Stimulated activated CD4-positive, alpha-beta T cell treated with anti-CD3 and anti-CD28 coated beads, Interleukin-4, amount 100 ng/mL, for 24 hours (primary cell): ENCODE results near the gene LRRC10B.

ENCODE experiments used
- DNase-seq: peaks from one replicate; pipeline ENCODE4 v3.0.0-alpha.2; 2020

LRRC10B gene

DNA sequence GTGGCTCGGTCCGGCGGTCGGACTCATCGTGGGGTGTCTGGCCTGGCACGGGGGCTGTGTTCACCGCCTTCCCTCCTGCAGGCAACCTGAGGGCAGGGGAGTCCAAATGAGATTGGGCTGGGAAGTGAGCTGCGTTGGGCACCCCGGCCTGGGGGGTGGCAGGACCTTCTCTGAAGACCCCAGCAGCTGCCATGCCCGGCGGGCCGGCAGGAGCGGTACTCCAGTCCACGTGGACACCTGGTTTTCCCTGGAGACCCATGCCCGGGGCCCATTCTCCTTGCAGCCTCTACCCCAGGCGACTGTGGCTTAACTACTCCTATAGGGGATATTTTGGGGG, 24.5 kb downstream of the LRRC10B start:
- DNase-seq: no peak

DNA sequence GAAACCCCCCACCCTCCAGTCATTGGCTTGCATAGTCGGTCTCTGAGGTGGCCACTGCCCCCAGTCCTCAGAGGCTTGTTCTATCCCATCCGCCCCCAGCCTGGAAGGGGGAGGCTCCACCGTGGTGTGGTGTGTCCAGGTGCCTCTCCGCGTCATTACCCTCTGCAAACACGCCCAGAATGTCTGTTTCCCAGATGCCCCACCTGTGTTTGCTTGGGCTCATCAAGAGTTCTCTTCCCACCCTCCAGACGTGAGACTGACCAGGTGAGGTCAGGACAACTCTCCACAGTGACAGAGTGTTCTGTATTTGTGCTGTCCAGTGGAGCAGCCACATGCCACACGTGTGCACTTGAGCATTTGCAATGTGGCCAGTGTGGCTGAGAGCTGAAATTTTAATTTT, 24.9 kb downstream of the LRRC10B start:
- DNase-seq: no peak

DNA sequence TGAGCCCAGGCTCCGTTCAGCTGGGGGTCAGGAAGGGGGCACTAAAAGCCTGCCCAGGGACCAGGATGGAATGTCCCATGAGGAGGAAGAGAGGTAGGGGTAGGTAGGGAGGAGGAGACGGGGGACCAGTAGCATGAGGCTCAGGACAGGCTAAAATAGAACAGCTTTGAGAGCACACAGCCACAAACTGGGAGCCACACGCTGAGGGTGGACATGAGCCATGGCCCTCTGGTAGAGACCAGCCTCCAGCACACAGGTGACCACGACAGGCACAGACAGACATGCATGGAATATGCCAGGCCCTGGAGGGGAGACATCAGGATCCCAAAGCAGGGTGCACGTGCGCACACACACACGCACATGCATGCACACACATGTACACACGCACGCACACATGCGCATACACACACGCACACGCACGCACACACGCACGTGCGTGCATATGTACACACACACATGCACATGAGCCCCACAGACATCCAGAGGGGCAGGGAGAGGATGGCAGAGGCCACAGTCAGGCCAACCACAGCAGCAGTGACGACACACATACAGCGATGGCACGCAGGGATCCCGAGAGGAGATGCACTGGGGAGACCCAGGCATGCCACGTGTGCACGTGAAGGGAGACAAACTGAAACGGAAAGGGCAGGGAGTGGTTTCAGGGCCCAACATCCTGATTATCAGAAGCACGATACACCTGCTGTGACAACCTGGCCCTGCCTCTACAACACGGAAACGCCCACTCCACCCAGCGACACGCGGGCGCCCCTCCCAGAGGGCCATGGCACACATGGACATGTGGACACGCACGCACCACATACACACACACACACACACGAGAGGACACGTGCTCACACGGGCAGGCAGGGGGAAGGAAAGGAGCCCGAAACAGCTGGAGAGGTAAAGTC, 25.7 kb downstream of the LRRC10B start:
- no peak for DNase-seq

DNA sequence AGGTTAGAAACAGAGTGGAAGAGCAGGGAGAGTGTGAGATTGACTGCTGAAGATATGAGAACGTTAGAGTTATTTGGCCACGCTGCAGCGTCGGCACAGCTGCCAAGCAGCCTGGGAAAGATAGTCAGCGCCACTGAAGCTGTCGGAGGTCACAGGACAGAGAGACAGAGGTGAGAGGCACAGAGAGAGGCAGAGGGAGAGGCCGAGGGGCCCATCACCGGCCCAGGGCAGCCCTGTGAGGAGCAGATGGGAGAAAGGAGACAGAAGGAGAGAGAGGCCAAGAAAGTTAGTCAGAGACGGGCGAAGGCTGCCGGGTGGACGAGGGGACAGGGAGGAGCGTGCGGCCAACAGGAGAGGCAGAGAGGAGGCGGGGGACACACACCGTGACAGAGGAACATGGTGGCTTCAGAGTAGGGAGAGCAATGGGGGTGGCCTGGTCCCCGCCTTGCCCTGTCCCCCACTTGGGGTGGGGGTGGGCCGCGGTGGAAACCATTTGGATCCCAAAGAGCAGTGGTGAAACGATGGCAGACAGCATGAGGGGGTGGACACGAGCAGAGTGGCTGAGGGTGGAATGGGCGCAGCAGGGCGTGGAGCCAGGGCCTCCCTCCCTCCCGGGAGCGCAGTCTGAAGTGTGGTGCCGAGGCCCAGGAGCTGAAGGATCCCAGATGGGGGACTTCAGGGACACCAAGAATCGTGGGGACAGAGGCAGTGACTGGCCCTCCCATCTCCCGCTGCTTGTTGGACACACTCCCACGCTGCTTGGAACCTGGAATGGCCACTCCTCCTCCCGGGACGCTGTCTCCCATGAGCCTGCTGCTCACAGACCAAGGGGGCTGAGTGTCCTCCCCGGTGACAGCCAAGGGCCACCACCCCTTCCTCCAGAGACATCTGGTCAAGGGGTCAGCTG, 26.6 kb downstream of the LRRC10B start:
- no peak for DNase-seq

DNA sequence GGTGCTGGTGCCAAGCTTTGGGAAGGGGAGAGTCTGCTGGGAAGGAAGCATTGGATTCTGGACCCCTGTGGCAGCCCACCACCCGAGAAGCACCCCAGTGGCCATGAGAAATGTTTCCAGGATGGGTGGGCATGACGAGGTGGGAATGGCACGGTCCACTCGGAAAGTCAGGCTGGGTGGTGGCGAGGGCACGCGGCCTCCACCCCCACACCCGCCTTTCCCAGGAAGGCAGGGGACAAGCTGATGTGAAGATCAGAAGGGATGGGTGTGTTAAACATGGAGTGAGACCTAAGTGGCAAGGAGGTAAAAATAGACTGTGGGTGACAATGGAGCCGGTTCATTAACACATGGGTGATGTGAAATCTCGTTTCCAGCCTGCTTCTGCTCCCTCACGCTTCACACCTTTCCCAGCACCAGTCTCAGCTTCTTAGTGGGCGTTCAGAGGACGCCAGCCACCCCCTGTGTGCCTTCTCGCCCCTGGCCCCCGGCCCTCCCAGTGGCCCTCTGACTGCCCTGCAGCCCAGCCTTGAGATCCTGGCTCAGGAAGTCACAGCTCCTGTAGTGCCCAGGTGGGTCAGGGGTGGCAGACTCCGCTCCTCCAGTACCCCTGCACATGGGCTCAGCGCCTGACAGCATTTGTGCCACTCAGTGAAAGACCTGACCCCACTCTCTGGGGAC, 27.6 kb downstream of the LRRC10B start:
- DNase-seq: no peak

DNA sequence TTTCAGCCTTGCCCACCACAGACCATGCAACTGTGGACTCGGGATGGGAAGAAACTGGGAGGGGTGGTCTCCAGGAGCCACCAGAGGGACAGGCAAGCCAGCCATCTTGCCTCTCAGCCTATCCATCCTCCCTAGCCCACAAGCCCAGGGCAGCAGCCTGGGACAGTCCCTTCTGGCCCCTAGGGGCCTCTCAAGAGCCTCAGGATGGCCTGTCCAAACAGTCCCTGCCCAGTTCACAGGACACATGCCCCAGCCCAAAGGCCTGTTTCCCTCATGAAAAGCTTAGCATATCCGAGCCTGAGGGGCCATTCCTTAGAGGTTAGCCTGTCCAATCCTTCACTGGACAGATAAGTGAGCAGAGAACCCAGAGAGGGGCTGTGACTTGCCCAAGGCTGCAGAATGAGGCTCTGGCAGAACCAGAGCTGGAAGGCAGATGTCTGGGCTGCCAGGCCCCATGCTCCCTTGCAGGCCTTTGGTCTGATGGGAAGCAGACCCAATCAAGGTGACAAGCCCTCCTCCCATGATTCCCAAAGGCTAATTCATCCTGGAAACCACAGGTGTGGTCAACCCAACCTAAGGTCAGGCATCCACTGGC, 28.2 kb downstream of the LRRC10B start:
- no peak for DNase-seq

DNA sequence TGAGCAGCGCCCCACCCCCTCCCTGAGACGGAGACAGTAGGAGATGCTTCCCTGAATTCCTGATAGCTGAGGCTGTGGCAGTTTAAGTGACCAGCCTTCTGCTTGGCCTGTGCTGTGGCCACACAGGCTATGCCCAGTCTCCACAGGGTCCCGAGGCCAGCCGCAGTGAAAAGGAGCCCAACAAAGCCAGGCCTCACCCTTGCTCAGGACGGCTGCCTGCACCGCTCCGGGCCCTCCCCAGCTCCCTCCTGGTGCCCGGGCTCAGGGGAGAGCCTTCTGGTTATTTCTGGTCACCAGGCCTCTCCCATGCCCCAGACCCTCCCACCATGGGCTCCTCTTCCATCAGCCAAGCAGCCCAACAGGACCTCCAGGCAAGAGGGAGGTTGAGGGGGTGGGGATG, 28.8 kb downstream of the LRRC10B start:
- DNase-seq: no peak

DNA sequence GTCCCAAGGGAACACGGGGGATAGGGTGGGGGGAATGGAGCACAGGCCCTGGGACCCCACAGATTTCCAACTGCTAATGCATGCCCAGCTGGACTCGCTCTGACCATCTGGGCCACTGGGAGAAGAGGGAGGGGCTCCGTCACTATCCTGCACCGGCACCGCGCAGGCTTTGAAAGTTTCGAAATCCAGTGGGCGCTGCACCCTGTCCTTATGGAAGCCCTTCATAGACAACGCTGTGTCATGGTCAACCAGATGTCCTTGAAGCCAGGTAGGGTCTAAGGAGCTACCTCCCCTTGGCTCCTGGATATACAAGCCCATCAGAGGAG, 30.1 kb downstream of the LRRC10B start:
- DNase-seq: no peak

DNA sequence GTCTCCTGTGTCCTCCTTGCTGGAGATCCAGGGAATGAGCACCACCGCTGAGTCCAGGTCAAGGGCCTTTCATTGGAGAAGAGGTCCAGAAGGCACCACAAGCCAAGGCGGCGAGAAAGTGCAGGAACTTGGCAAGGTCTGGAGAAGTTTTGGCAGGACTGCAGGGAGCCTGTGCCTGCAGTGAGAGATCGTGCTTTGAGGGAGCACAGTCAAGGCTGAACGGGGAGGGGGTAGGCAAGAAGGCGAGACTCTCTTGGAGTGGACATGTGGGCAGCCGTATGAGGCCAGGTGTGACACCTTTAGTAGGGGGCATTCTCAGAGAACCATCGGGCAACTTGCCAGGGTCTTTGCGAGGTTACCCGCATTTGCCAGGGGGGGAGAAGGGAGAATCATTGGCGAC, 30.5 kb downstream of the LRRC10B start:
- no peak for DNase-seq

DNA sequence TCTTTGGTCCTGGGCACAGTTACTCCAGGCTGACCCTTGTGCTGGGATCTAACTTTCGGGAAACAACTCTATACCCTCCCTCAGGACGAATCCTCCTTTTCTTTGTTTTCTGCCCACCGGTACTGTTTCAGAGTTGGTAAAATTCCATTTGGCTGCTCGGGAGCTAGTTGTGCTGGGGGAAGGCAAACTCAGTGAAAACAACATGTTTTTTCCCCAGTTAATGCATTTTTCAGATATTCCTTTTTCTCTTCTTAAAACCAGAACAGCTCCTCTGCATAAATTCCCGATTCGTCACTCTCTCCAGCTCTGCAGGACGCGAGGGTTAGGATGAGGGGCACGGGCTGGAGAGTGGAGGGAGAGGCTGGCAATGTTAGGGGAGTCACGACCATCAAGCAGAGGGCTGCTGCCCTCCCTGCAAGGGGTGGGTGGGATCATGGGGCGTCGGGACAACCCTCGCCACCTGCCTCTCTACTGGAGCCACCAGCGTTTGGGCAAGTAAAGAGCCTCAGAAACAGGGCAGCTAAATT, 31.3 kb downstream of the LRRC10B start:
- no peak for DNase-seq

DNA sequence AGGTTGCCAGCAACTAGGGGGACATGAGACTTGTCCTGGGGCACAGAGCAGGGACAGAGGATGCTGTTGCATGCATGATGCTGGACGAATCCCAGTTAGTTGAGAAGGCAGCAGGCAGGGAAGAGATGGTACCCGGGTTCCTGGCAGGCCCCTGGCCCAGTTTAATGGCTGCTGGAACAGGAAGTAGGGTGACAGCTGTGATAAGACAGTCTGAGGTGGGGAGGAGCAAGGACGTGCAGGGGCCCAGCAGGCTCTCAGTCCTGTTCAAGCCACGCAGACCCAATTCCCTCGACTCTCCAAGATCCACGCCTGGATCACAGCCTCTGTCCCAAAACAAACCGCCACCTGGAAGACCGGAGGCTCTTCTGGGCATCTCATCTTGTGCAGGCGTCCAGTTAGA, 32.0 kb downstream of the LRRC10B start:
- DNase-seq: no peak

DNA sequence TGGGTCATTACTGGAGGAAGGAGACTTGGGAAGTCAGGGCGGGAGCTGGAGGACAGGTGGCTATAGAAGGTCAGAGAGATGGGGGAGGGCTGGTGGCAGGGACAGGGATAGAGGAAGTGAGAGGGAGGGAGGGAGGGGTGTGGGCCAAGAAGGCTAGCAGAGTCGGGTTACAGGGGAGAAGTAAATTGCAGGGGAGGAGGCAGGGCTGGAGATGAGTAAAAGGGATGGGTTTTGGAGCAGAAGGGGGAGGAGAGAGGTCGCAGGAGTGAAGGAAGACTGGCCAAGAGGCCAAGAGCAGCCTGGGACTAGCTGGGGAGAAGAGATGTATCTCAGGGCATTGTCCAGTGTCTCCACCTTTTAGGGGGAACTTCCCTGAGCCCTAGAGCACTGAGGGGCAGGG, 33.0 kb downstream of the LRRC10B start:
- no peak for DNase-seq

DNA sequence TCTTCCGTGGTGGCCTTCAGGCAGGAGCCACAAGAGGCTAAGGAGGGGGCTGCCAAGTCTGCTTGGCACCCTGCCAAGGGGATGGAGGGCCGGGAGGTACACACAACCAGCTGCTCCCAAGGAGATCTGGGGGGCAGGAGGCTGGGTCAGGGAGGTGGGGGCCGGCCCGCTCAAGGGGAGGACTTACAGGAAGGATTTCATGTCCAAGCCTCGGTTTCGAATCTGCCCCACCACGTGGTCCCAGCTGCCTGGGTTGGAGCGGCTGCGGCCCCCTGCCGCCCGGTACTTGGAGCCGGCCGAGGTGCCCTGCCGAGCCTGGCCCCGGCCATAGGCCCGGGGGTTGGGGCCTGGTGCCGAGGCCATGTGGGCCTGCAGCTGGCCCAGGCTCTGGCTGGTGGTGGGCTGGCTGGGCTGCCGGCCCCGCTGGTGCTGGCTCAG, 33.5 kb downstream of the LRRC10B start:
- DNase-seq: no peak

DNA sequence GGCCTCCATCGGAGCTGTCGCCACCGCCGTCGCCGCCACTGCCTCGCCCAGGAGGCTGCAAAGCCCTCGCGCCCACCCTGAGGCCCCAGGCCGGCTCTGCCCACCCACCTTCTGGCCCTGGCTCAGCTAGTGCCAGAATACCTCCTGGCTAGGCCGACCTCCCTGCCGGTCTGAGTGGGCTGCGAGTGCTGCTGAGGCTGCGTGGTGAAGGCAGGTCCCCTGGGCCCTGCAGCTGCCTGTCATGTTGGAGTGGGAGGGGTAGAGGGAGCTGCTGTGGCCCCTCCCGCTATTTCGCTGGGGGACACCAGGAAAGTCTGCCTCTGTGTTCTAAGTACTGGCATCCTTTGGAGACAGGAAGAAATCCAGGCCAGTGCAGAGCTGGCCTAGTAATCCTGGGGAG, 34.2 kb downstream of the LRRC10B start:
- DNase-seq: no peak

DNA sequence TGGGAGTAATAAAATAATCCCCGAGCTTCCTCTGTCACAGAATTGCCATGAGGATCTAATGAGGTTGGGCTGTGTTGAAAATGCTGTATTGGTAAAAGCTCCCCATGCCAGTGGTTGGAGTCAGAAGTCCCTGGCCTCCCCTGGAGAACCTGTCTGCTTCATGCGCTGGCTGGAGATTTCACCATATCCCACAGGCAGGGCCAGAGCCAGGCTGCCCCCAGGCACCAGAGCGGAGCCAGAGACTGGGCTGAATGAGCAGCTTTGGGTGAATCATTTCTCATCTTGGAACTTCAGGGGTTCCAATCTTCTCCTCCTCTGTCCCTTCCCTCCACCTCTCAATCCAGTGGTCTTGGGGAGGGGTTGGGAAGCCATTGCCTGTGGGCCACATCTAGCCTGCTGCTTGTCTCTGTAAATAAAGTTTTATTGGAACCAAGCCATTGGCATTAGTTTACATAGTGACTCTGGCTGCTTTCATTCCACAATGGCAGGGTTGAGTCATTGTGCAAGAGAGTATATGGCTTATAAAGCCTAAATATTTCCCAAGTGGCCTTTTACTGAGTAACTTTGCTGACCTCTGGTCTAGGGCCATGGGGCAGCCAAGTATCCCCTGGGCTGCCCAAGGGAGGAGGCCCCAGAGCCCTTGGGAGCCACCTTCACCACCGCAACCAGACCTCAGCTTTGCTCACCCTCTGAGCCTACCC, 35.2 kb downstream of the LRRC10B start:
- no peak for DNase-seq

DNA sequence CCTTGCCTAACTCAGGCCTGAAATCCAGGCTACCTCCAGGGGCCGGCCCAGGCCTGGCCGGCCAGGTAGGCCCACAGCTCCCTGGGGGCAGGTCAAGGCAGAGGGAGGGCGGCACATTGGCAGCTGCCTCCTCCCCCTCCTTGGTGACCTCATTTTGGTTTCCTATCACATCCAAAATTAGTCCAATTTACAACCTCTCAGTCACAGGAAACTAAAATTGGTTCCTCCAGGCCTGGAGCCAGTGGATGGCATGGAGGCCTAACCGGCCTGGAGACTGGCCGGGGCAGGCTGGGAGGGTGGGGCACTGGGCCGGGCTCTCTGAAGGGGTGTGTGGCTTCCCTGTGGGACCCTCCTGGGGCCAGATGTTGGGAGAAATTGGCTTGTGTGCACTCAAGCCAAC, 35.9 kb downstream of the LRRC10B start:
- no peak for DNase-seq

DNA sequence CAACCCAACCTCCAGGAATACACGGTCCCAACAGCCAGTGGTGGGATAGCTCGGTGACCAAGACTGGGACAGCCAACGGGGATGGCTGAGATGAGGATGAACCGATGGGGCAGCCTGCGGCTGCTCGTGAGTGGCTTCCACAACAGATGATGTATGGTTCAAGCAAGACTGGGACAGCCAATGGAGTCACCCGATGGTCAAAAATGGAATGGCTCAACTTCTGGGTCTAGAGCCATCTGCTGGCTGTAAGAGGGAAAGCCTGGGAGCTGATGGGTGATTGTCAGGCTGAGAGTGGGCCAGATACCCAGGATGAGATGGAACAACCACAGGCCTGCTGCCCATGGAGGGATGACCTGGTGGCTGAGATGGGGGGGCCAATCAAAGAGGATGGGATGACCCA, 36.8 kb downstream of the LRRC10B start:
- no peak for DNase-seq

DNA sequence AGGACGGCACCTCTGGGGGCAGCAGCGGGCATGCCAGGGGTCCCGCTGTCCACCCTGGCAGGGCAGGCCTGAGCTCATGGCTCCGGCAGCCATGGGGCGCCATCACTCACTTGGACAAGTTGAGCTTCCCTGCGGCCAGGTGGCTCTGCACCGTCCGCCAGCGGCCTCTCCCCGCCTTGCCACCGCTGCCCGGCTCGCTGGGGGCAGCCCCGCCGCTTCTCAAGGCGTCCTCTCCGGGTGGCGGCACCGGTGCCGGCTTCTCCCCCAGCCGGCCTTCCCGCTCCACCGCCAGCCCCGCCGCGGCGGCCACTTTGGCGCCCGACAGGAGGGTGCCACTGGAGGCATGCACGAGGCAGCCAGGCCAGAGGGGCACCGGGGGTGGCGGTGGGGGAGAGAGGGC, 37.4 kb downstream of the LRRC10B start:
- DNase-seq: no peak

DNA sequence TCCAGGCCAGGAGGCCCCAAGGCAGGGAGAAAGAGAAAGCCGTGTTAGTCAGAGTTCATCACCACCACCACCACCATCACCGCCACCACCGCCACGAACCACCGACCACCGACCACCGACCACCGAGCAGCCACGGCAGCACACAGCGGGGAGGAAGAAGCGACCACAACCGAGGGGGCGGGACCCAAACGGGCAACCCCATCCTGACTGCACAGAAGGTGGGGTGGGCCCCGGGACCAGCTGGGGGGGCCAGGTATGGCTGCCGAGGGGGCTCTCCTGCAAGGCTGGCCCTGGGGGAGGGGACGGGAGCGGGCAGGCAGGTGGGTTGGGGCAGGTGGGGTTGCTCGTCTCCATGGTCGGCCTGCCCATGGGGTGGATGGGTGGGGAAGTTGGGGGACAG, 38.1 kb downstream of the LRRC10B start:
- DNase-seq: no peak

DNA sequence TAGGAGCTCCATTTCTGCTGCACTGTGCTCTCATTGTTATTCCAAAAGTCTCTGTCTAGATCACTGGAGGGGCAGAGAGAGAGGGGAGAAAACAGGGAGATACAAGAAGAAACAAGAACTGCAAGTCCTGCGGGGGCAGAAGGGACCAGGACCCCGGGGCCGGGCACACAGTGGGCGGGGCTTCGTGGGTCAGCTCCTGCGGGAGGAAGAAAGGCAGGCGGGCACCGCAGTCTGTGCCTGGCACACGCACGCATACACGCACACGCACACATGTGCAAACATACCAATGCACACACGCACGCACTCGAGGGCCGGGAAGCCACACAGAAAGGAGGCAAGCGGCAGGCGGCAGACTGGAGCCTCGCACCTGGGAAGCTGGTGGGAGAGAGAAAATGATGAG, 38.7 kb downstream of the LRRC10B start:
- DNase-seq: no peak

DNA sequence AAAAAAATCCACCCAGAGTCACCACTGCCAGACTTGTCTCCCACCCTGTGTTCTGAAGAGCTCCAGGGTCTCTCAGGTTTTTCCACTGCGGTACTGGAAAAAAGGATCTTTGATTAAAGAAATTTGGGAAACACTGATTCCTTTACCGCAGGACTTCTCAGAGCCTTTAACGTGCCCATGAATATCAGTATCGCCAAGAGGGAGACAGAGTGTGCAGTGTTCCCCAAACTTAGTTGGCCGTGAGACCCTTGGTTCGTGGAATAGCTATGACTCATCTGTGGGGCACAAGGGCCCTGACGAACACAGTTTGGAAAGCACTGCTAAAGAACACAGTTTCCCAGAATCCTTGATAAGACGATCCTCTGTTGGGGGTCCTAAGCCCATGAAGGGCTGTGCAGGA, 40.6 kb downstream of the LRRC10B start:
- no peak for DNase-seq
